Heart left ventricle (tissue), 13 donors: Measurements from ENCODE around the gene RNF38.

ENCODE experiments used
- POLR2A ChIP-seq, 2 donors: fragments of 450-650 bp; IDR thresholded peaks; one replicate each; pipeline ENCODE4 v1.6.1; 2017; ENCODE audit warnings: antibody characterized with exemption in 2 of 2, mild to moderate bottlenecking in 2 of 2, moderate library complexity in 2 of 2
- TF ChIP-seq, protein P1 (sequence below), 12 donors: fragments of 200-600 bp; sonication (generic) in 4 of 12; IDR thresholded peaks; one replicate each; pipeline versions ENCODE4 v1.5.0 to v1.8.0; 2018 to 2022; ENCODE audit warnings: antibody characterized with exemption in 12 of 12, mild to moderate bottlenecking in 5 of 12
- donor health status: ischemic (EF 13 %, LVEDD 7.1; RV severe dilation, severe dysfunction).
- donor health status: DM: no; HTN: yes; CAD: no.
- donor health status: DM: no; HTN: no; CAD: no.
- donor health status: ischemic (EF 25% LVEDD 6.9; RV normal size, moderate dysfunction).
- donor health status: ischemic (EF 25% LVEDD 5.7; RV mildly dilated, moderate dysfunction).
- donor health status: ischemic (EF 35%, LVEDD 5.7; RV mildly dilated, moderate dysfunction).
- donor health status: nonischemic (EF 11% LVEDD 7.7; RV severe dilation, severe dysfunction).
- donor health status: DM: yes; HTN: yes; CAD: no.
- donor health status: PGD.
- donor health status: ischemic (EF 29% LVEDD 5.4; RV normal size, mild dysfunction).
- donor health status: nonischemic (EF 23%, LVEDD 6.1; RV moderate dilation, normal function).

DNA sequence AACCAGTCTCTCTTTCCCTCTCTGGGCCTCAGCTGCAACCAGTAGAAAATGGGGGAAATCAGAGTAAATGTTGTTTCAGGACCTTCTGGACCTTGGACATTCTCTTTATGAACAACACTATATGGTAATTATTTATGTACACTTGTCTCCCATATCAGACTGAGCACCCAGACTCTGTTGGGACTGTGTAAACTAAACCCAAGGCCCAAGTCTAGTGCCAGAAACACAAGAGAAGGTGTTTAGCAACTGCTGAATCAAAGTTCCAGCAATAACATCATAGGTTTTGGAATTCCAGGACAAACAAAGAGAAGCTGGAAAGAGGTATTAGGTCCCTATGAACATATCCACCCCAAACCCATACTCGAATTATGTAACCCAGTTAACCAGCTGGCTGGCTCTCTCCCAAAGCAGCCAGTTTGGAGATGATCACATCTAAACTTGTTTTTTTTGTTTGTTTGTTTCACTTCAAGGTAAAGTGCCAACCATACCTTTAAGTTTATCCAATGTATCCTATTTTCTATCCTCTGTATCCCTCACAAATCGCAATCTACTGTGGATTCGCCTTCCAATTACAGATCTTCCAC is 1.9 kb upstream of the RNF38 start:
- TF ChIP-seq, protein P1, sequence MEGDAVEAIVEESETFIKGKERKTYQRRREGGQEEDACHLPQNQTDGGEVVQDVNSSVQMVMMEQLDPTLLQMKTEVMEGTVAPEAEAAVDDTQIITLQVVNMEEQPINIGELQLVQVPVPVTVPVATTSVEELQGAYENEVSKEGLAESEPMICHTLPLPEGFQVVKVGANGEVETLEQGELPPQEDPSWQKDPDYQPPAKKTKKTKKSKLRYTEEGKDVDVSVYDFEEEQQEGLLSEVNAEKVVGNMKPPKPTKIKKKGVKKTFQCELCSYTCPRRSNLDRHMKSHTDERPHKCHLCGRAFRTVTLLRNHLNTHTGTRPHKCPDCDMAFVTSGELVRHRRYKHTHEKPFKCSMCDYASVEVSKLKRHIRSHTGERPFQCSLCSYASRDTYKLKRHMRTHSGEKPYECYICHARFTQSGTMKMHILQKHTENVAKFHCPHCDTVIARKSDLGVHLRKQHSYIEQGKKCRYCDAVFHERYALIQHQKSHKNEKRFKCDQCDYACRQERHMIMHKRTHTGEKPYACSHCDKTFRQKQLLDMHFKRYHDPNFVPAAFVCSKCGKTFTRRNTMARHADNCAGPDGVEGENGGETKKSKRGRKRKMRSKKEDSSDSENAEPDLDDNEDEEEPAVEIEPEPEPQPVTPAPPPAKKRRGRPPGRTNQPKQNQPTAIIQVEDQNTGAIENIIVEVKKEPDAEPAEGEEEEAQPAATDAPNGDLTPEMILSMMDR (IDR thresholded peaks at IDR 0.05) = no peak
- no peak for TF ChIP-seq POLR2A (IDR thresholded peaks at IDR 0.05)
